Stimulated activated CD4-positive, alpha-beta T cell treated with anti-CD3 and anti-CD28 coated beads, Interleukin-15, amount 100 ng/mL, for 1 hour (primary cell): ENCODE data around the gene FARP1.

Experiments used
- DNase-seq, 2 donors: peaks; one replicate each; pipeline ENCODE4 v3.0.0-alpha.2; 2020; ENCODE audit warnings: low read depth in 1 of 2, low spot score in 1 of 2

The FARP1 gene

DNA sequence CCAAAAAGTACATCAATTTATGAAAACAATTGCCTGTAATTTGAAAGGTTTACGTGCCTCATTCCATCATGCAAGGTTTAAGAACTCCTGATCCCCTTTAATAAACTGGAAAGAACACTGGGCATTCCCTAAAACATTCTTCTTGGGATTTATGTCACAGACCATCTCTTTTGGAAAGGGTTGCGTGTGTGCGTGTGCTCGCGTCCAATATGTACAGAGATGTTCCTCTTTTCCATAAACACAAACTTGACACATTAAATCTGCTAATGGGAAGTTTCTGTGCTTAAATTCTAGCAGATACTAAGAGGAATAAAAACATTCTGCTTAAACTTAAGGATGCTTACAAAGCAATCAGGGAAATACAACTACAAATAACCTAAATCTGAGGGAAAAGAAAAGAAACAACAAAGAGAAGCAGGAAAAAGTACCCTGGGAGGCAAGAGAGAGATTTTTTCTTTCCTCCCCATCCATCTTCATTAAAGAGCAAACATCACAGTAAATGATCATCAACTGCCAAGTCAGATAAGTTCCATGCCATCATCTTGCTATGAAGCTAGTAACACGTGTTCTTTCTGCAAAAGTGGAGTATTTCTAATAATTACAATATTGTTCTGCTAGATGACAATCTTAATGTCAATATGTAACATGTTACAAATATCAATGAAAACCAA lies 350.3 kb downstream of the FARP1 start:
- no peak for DNase-seq

DNA sequence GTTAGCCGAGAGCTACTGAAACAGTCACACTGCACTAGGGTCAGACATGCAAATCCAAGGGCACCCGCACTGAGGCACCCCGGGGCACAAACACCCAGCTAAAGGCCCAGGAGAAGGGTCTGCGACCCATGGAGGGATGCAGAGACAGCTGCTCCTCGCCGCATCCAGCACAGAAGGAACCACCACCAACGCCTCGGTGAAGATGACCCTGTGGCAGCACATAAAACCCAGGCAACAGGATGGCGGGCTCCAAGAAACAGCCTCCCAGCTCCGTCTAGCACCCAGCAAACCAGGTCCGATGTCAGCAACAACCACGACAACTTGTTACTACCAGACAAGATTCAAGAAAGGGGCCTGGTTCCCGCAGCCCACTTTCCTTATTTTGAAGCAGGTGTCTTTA lies 351.9 kb downstream of the FARP1 start:
- no peak for DNase-seq

DNA sequence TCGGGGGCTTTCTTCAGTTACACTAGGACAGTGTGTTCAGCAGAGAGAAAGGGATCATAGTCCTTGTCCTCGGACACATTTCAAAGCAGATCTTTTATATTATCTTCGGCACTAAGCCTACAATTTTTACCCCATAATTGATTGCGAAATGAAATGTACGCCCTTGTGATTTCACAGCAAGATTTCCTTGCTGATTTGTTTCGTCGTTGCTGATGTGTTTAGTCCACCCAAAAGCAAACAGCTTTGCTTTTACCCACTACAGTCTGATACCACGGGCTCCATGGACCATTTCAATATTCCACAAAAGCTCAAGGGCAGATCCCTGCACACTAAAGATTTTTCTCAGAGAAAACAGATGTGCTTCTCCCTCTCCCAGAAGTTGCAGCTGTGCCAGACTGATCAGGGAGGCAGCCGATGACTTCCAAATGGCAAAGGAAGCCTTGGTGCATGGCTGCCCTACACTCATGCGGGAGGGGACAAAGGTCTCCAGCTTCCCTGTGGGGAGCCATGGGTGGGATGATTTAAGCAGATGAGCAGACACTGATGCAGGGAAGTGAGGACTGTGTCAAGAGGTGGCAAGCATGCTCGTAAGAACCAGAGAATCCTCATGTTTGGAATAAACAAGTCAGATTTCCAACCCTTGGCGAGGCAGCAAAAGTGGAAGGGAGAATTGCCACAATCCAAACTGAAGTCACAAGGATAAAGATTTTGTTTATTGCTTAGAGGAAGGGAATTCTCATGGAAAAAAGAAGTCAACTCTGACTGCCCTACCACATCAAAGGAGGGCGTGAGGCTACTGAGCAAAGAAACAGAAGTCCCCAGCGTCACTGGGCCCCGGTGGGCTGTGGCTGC lies 353.0 kb downstream of the FARP1 start:
- DNase-seq, result no peak

DNA sequence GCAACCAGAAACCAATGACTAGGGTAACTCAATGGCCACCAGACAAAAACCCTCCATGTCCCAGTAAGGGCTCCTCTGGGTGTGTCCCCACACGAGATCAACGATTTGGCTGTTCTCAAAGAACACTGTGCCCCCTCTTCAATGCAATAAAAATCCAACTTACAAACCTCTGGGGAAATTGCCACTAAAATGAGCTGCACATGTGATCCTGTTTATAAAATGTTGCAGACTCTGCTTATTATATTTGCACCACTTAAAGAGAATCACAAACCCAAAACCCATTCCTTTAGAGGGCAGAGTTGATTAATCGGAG lies 353.5 kb downstream of the FARP1 start:
- no peak for DNase-seq

DNA sequence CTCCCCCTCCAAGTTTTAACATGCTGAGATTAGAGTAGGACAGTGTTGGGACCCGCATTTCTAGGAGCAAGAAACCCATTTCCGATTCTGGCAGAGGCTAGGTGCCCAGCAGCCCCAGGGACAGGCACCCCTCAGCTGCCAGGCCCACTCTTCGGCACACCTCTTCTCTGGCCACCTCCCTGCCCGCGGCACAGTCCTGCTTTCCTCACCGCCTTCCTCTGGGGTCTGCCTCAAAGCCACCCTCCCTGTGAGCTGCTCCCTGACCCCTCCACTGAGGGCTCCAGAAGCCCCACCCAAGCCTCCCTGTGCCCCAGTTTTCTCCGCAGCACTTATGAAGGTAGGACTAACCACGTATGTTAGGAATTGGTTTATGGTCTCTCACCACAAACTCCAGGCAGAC lies 354.1 kb downstream of the FARP1 start:
- DNase-seq, result no peak

DNA sequence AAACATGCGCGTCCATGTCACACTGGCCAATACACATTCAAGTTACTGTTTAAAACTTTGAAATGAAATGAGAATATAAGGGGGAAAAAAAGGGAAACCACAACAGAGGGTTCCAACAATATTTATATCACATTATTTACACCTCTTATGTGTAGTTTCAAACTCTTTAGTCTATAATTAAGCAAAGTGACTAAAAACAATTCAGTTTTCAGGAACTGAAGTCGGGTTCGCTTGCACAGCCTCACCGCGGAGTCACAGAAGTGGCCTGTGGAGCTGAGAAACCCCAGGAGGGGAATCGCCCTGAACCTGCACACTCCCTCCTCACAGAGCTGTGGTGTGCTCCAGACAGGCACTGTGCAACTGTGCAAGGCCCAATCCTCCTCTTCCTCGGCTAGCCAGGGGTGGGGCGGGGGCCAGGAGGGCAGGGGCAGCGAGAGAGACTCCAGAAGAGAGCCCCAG lies 358.1 kb downstream of the FARP1 start:
- no peak for DNase-seq

DNA sequence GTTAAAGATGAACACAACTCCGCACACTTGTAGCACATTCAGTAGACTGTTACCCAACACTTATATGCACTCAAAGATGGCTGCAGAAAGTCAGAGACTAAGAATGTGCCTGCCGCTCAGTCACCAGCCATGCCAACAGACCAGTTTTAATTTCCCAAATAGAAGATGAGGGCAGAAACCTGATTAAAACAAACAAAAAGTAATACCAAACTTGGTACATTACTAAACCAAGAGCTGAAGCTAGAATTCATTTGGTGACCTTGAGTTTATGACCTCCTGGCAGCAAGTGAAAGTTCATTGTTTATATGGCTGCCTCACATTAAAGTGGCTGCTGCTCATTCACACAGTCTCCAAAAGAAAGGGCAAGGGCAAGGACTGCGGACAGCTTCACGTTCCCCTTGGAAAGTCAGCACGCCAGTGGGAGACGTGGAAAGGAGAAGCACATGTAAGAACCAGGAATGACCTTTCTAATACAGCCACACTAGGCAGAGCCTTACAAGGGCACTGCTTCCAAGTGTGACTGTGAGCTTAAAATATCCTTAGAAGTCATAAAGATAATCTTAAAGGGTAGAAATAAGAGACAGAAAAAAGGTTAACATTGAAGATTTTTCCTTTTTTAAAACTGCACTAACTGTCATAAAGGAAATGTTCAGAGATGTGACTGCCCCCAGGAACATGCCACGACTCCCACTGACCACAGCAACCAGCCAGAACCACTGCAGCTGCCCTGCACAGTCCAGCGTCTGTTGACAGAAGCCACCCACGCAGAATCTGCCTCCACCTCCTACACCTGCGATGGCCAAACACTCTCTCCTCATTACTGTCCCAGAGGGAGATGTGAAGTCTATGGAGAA lies 360.5 kb downstream of the FARP1 start:
- no peak for DNase-seq

DNA sequence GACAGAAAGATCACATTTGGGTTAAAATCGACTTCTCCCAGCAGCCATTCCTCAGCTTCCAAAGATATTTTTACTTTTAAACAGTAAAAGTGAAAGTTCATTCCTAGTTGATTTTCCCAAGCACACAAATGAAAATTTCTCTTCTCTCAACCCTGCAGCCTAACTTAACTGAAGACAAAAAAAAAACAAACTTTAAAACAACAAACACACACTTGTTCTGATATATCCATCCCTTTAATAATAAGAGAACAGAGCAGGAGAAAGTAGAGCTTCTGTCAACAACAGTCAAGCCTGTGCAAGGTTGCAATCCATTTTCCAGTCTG lies 361.1 kb downstream of the FARP1 start:
- DNase-seq, result no peak

DNA sequence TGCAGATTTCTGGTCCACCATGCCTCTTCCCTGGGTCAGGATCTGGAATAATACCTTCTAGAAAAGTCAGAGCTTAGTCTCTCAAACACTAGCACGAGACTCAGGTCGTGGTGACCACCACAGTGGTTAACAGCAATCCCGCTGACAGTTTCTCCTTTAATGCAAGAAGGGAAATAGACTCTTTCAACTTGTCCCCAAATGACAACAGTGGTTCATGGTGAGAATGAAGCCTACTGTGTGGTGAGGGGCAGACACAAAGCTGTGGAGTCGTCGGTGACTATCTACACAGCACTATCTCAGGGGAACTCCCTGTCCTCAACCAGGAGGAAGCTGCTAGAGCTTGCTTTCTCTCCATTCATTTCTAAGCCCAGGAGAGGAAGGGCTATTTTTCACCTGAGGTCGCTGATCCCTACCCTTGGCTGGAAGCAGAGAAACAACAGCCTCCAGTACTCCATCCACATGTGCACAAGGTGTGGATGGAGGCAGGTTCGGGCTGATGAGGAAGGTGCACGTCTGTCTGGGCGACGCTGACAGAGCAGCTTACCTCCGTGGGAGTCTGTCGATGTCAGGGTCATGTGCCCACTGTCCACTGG lies 361.6 kb downstream of the FARP1 start:
- DNase-seq, result no peak
